Endothelial cell of umbilical vein (primary cell): ENCODE results near the gene RASSF9. TPM values are rescaled to one million over a fixed set of nuclear protein-coding genes. Genes with fewer than 3 reads are reported as not detected.

ENCODE experiments used
- BruUV-seq: library from RNA; stranded (reverse); fragments of 400-500 nt; replicated peaks from 2 replicates; lab custom pipeline; 2021; lab: Mats Ljungman, UMichigan
- CTCF ChIA-PET: fragments of 300-600, 350-600 bp; sonication (Branson Sonifier 250); formaldehyde crosslinking; loops from one replicate; lab custom pipeline; 2021; ENCODE audit warnings: antibody characterized with exemption, inconsistent platforms; lab: Charles Lee
- POLR2A ChIA-PET: fragments of 300-600, 350-600 bp; sonication (Branson Sonifier 250); formaldehyde crosslinking; loops from one replicate; lab custom pipeline; 2021; ENCODE audit warnings: antibody characterized with exemption, inconsistent platforms; lab: Charles Lee
- DNase-seq: peaks from one replicate; pipeline ENCODE4 v3.0.0-alpha.2; 2011; ENCODE audit warnings: low read depth, low spot score
- FAIRE-seq: peaks from 2 replicates; lab custom pipeline; 2011; peaks lifted over from hg19 to GRCh38; lab: Jason Lieb, UNC
- H2AFZ ChIP-seq: 2 replicates; pipeline ENCODE4 v1.6.0; 2012; ENCODE audit warnings: low read depth, low read length, control low read depth, inconsistent platforms
- H3K27ac ChIP-seq: 2 replicates; pipeline ENCODE4 v1.5.1; 2011; ENCODE audit warnings: low read depth, mild to moderate bottlenecking, control low read depth, low read length, moderate library complexity; ENCODE audit not compliant: insufficient read depth
- H3K27me3 ChIP-seq, 2 experiments: 2 replicates each; pipeline versions ENCODE4 v1.6.0 to v1.6.1; 2011; ENCODE audit warnings: low read length in 2 of 2, mixed read lengths in 1 of 2; ENCODE audit not compliant: control insufficient read depth in 2 of 2, insufficient read depth in 2 of 2
- H3K36me3 ChIP-seq, 2 experiments: 2 replicates in 1 of 2; 3 replicates in 1 of 2; pipeline ENCODE4 v1.5.1; 2011; ENCODE audit warnings: low read length in 2 of 2, mild to moderate bottlenecking in 1 of 2, moderate library complexity in 1 of 2; ENCODE audit not compliant: control insufficient read depth in 2 of 2, insufficient read depth in 2 of 2; ENCODE audit errors: extremely low read depth in 1 of 2
- H3K4me1 ChIP-seq: 3 replicates; pipeline ENCODE4 v1.5.1; 2011; ENCODE audit warnings: mild to moderate bottlenecking, low read length; ENCODE audit not compliant: control insufficient read depth, insufficient read depth; ENCODE audit errors: extremely low read depth
- H3K4me2 ChIP-seq: 2 replicates; pipeline ENCODE4 v1.6.1; 2011; ENCODE audit warnings: low read length, control low read depth, mixed read lengths; ENCODE audit not compliant: insufficient read depth
- H3K4me3 ChIP-seq, 3 experiments: fragments of 200-600 bp in 1 of 3; sonication (generic), shearing (Covaris generic) in 1 of 3; replicated peaks in 1 of 3; 2 replicates each; pipeline ENCODE4 v1.5.1; 2011 to 2016; ENCODE audit warnings: control low read depth in 3 of 3, low read length in 3 of 3, mild to moderate bottlenecking in 2 of 3, inconsistent platforms in 1 of 3, low read depth in 1 of 3, moderate library complexity in 1 of 3; ENCODE audit not compliant: insufficient read depth in 1 of 3
- H3K79me2 ChIP-seq: 2 replicates; pipeline ENCODE4 v1.6.0; 2012; ENCODE audit warnings: low read length, inconsistent platforms; ENCODE audit not compliant: control insufficient read depth, insufficient read depth
- H3K9ac ChIP-seq: replicated peaks from 2 replicates; pipeline ENCODE3; 2011; ENCODE audit warnings: low read length, control low read depth; ENCODE audit not compliant: insufficient read depth; ENCODE audit errors: extremely low read depth
- H3K9me1 ChIP-seq: replicated peaks from 3 replicates; pipeline ENCODE4 v1.6.0; 2011; ENCODE audit warnings: mild to moderate bottlenecking, low read length; ENCODE audit not compliant: control insufficient read depth, insufficient read depth; ENCODE audit errors: extremely low read depth
- H3K9me3 ChIP-seq: replicated peaks from 2 replicates; pipeline ENCODE4 v1.5.1; 2012; ENCODE audit warnings: low read length, inconsistent platforms; ENCODE audit not compliant: control insufficient read depth, insufficient read depth
- H4K20me1 ChIP-seq: replicated peaks from 2 replicates; pipeline ENCODE3; 2011; ENCODE audit warnings: mild to moderate bottlenecking, low read length; ENCODE audit not compliant: control insufficient read depth, insufficient read depth; ENCODE audit errors: extremely low read depth
- EZH2 ChIP-seq: IDR thresholded peaks from 2 replicates; pipeline ENCODE4 v1.6.1; 2012; ENCODE audit warnings: borderline replicate concordance, low read depth, mild to moderate bottlenecking, moderate library complexity, low read length, inconsistent platforms; ENCODE audit not compliant: severe bottlenecking
- FOS ChIP-seq: IDR thresholded peaks from 2 replicates; pipeline ENCODE4 v1.6.1; 2011; ENCODE audit warnings: mild to moderate bottlenecking, low read length, moderate library complexity, borderline replicate concordance; ENCODE audit not compliant: insufficient read depth
- GATA2 ChIP-seq: IDR thresholded peaks from 2 replicates; pipeline ENCODE4 v1.7.0; 2011; ENCODE audit warnings: low read depth, mild to moderate bottlenecking, moderate library complexity, mixed read lengths, low read length; ENCODE audit not compliant: insufficient read length, insufficient read depth
- JUN ChIP-seq: IDR thresholded peaks from 2 replicates; pipeline ENCODE4 v1.6.1; 2011; ENCODE audit warnings: borderline replicate concordance, low read depth; ENCODE audit not compliant: insufficient read length, insufficient read depth
- MYC ChIP-seq: IDR thresholded peaks from one replicate; pipeline ENCODE4 v1.6.1; 2011; ENCODE audit warnings: mild to moderate bottlenecking, low read depth, low read length
- POLR2A ChIP-seq: IDR thresholded peaks from 2 replicates; pipeline ENCODE4 v1.6.1; 2012; ENCODE audit warnings: low read depth, mild to moderate bottlenecking, control low read depth, low read length
- POLR2AphosphoS5 ChIP-seq: IDR thresholded peaks from 2 replicates; pipeline ENCODE4 v1.6.1; 2012; ENCODE audit warnings: low read depth, mild to moderate bottlenecking, control low read depth, low read length, moderate library complexity; ENCODE audit not compliant: insufficient read depth
- dilution Hi-C: fragments of 300-500 bp; cut with MboI; formaldehyde crosslinking; loops from one replicate; pipeline ENCODE4 v1.15.0; 2019; ENCODE audit warnings: low sequenced_read_pairs; ENCODE audit not compliant: extremely low pct_ligation_motif_present
- intact Hi-C: fragments of 100-400 bp; cut with micrococcal nuclease; formaldehyde crosslinking; loops from one replicate; pipeline ENCODE4 v1.10.0; 2022
- polyA plus RNA-seq, 4 experiments: library from polyadenylated mRNA; depleted of rRNA in 3 of 4; stranded (reverse) in 3 of 4; unstranded in 1 of 4; fragments of >200 nt; gene quantifications; 2 replicates each; pipeline versions ENCODE4 v1.2.1 to v1.2.3, GENCODE V29; 2011 to 2012; ENCODE audit warnings: missing spikeins in 1 of 4
- total RNA-seq: library from RNA; stranded (reverse); gene quantifications from 2 replicates; pipeline ENCODE4 v1.2.3, GENCODE V29; 2021
- TF ChIP-seq, protein P1 (sequence below): IDR thresholded peaks from 2 replicates; pipeline ENCODE4 v1.6.1; 2011; ENCODE audit not compliant: insufficient read depth, insufficient read length
- TF ChIP-seq, protein P2 (sequence below), 2 donors: IDR thresholded peaks; 1 replicate in 1 of 2; 2 replicates in 1 of 2; pipeline ENCODE4 v1.5.1; 2011; ENCODE audit warnings: low read length in 2 of 2, mild to moderate bottlenecking in 2 of 2, moderate library complexity in 2 of 2, control low read depth in 1 of 2, inconsistent platforms in 1 of 2, low read depth in 1 of 2; ENCODE audit not compliant: insufficient read depth in 1 of 2; ENCODE audit errors: extremely low read depth in 1 of 2

RASSF9 gene
- total and polyA plus RNA-seq, 2 donors (not counting 3 experiments of a cell fraction or from before 2014, with no cell fraction given), result 2.1 to 2.3 TPM

GRCh38 chr12:85856966-85857365 lies 20.8 kb upstream of the RASSF9 start:
- no peak for DNase-seq
- no peak for FAIRE-seq
- no peak for TF ChIP-seq MYC
- no peak for TF ChIP-seq POLR2AphosphoS5
- no peak for TF ChIP-seq FOS
- TF ChIP-seq, protein P1, sequence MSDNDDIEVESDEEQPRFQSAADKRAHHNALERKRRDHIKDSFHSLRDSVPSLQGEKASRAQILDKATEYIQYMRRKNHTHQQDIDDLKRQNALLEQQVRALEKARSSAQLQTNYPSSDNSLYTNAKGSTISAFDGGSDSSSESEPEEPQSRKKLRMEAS, result no peak
- TF ChIP-seq JUN, result no peak
- TF ChIP-seq EZH2, result no peak
- no peak for TF ChIP-seq POLR2A
- TF ChIP-seq, protein P2, sequence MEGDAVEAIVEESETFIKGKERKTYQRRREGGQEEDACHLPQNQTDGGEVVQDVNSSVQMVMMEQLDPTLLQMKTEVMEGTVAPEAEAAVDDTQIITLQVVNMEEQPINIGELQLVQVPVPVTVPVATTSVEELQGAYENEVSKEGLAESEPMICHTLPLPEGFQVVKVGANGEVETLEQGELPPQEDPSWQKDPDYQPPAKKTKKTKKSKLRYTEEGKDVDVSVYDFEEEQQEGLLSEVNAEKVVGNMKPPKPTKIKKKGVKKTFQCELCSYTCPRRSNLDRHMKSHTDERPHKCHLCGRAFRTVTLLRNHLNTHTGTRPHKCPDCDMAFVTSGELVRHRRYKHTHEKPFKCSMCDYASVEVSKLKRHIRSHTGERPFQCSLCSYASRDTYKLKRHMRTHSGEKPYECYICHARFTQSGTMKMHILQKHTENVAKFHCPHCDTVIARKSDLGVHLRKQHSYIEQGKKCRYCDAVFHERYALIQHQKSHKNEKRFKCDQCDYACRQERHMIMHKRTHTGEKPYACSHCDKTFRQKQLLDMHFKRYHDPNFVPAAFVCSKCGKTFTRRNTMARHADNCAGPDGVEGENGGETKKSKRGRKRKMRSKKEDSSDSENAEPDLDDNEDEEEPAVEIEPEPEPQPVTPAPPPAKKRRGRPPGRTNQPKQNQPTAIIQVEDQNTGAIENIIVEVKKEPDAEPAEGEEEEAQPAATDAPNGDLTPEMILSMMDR (IDR thresholded peaks at IDR 0.05; ENCODE audit: extremely low read depth in 1 of 2, insufficient read depth in 1 of 2, low read depth in 1 of 2, low read length in 2 of 2), result no peak
- no peak for TF ChIP-seq GATA2

More at GRCh38 chr12:85856966-85857365, 20.8 kb upstream of the RASSF9 start:
- Histone ChIP-seq H3K79me2 (no peaks in the 10 kb centered on the region), H4K20me1 (no peaks in the 10 kb centered on the region), H3K27me3 (no peaks in the 10 kb centered on the region), H2AFZ (no peak overlapping the region), H3K9me3 (no peaks in the 10 kb centered on the region), H3K27ac (no peak overlapping the region), H3K4me1 (no peaks in the 10 kb centered on the region), H3K36me3 (no peaks in the 10 kb centered on the region), H3K9ac (no peak overlapping the region), H3K4me2 (no peak overlapping the region), H3K9me1 (no peaks in the 10 kb centered on the region), H3K4me3 (no peak overlapping the region)
- dilution Hi-C loops (no loop called here), intact Hi-C loops (no loop called here)
- ChIA-PET CTCF (interaction anchor here (2.1 to 4.0 kb wide), 3 partner anchors 11 to 281 kb away, joined by 7 to 31 read pairs (median 23); no protein-coding TSS in a partner anchor), POLR2A (no interaction called here)
- BruUV-seq, result no TSS peak
